GM12891 (cell line): ENCODE measurements around the gene CDC25B. TPM values are rescaled to one million over a fixed set of nuclear protein-coding genes. Genes with fewer than 3 reads are reported as not detected.

Experiments used
- DNase-seq: peaks from one replicate; pipeline ENCODE4 v3.0.0; 2011; ENCODE audit warnings: low spot score; ENCODE audit not compliant: insufficient read length
- FAIRE-seq: peaks from 2 replicates; lab custom pipeline; 2011; peaks lifted over from hg19 to GRCh38; lab: Jason Lieb, UNC
- PAX5 ChIP-seq: IDR thresholded peaks from 2 replicates; pipeline ENCODE4 v1.6.1; 2011; ENCODE audit warnings: low read length, moderate library complexity, mild to moderate bottlenecking; ENCODE audit not compliant: insufficient read depth, severe bottlenecking
- POLR2A ChIP-seq: IDR thresholded peaks from 2 replicates; pipeline ENCODE4 v1.6.1; 2011; ENCODE audit warnings: low read depth, low read length, control low read depth
- POLR2AphosphoS5 ChIP-seq: IDR thresholded peaks from 2 replicates; pipeline ENCODE4 v1.6.1; 2011; ENCODE audit warnings: low read depth, low read length, control low read depth
- POU2F2 ChIP-seq: IDR thresholded peaks from 2 replicates; pipeline ENCODE4 v1.6.1; 2011; ENCODE audit warnings: low read depth, mild to moderate bottlenecking, control low read depth, low read length, moderate library complexity
- SPI1 ChIP-seq: IDR thresholded peaks from 2 replicates; pipeline ENCODE4 v1.6.1; 2011; ENCODE audit warnings: low read depth, low read length, control low read depth
- TAF1 ChIP-seq: IDR thresholded peaks from 2 replicates; pipeline ENCODE4 v1.6.1; 2011; ENCODE audit warnings: low read depth, low read length, control low read depth
- polyA plus RNA-seq: library from polyadenylated mRNA; unstranded; fragments of >200 nt; gene quantifications from one replicate; pipeline ENCODE4 v1.2.1, GENCODE V29; 2012; ENCODE audit warnings: low read depth, missing spikeins, inconsistent platforms; ENCODE audit not compliant: missing spikeins

CDC25B gene
- 20.1 TPM for polyA plus RNA-seq

DNA sequence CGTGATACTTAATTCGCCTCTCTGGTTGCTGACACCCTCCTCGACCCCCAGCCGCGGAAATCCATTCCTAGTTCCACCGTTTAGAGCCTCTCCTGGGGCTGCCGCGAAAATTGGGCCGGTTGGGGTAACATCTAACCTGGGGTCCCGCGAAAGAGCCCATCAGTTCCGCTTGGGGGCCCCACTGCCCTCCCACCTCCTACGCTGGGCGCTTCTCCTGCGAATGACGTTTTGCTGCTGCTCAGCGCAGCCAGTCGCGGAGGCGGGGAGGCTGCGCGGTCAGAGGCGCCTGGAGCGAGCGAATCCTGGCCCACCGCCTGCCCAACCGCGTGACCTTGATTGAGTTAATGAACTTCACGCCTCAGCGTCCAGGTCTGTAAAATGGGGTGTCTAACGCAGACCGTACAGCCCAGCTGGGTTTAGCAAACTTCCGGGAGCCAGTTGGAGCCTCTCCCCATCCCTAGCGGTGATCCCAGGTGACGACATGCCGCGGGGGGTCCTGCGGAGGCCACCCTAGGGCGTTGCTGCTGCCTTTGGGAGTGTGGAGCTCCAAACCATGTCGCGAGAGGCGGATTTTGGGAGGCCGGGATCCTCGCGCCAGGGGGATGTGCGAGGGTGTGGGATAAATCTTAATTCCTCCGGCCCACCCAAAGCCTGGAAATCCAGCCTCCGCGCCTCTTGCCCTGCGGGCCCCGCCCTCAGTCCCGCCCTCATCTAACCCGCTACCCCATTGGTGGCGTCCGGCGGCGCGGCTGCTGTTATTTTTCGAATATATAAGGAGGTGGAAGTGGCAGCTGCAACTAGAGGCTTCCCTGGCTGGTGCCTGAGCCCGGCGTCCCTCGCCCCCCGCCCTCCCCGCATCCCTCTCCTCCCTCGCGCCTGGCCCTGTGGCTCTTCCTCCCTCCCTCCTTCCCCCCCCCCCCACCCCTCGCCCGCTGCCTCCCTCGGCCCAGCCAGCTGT, at the start of gene CDC25B:
TSS of gene CDC25B (plus strand) at position 800 of the 958 bp plus-strand sequence. CDS start 222 bp downstream, outside the sequence.
- DNase-seq (peak; percentile 91), FAIRE-seq (peak; percentile 96)

GRCh38 chr20:3747471-3747870, 48.6 kb upstream of the CDC25B start:
- TF ChIP-seq POLR2A, result no peak
- no peak for TF ChIP-seq POLR2AphosphoS5
- no peak for TF ChIP-seq POU2F2
- TF ChIP-seq TAF1, result no peak
- no peak for TF ChIP-seq PAX5
- no peak for TF ChIP-seq SPI1
- FAIRE-seq, result no peak
- DNase-seq, result no peak

More for the DNA sequence above, at the start of gene CDC25B:
- TF ChIP-seq PAX5 (peak; percentile 43), POU2F2 (no peak), SPI1 (no peak), TAF1 (peak; percentile 41; the same call in 1 of the 2 replicates), POLR2AphosphoS5 (no peak), POLR2A (peak; percentile 46)

- FAIRE-seq (no peak), DNase-seq (no peak)
Measured at GRCh38 chr20:3748073-3748472, 48.0 kb upstream of the CDC25B start.

GRCh38 chr20:3749087-3749688, 46.9 kb upstream of the CDC25B start:
- TF ChIP-seq PAX5, result no peak
- TF ChIP-seq POLR2AphosphoS5, result no peak
- no peak for TF ChIP-seq POLR2A
- no peak for DNase-seq
- no peak for FAIRE-seq

More at GRCh38 chr20:3748073-3748472, 48.0 kb upstream of the CDC25B start:
- TF ChIP-seq TAF1 (no peak), PAX5 (no peak), POLR2A (no peak), POU2F2 (no peak), POLR2AphosphoS5 (no peak), SPI1 (no peak)

- FAIRE-seq, result no peak
Measured at GRCh38 chr20:3749689-3750531, 46.2 kb upstream of the CDC25B start.

GRCh38 chr20:3751305-3751674, 44.8 kb upstream of the CDC25B start:
- FAIRE-seq, result no peak
- no peak for TF ChIP-seq SPI1
- TF ChIP-seq PAX5, result no peak
- TF ChIP-seq TAF1, result no peak
- no peak for TF ChIP-seq POLR2AphosphoS5
- TF ChIP-seq POLR2A, result no peak
- no peak for TF ChIP-seq POU2F2
- no peak for DNase-seq

More at GRCh38 chr20:3749689-3750531, 46.2 kb upstream of the CDC25B start:
- TF ChIP-seq SPI1 (no peak), POLR2AphosphoS5 (no peak), TAF1 (no peak), PAX5 (no peak), POU2F2 (no peak), POLR2A (no peak)
- peak; percentile 68 for DNase-seq

DNA sequence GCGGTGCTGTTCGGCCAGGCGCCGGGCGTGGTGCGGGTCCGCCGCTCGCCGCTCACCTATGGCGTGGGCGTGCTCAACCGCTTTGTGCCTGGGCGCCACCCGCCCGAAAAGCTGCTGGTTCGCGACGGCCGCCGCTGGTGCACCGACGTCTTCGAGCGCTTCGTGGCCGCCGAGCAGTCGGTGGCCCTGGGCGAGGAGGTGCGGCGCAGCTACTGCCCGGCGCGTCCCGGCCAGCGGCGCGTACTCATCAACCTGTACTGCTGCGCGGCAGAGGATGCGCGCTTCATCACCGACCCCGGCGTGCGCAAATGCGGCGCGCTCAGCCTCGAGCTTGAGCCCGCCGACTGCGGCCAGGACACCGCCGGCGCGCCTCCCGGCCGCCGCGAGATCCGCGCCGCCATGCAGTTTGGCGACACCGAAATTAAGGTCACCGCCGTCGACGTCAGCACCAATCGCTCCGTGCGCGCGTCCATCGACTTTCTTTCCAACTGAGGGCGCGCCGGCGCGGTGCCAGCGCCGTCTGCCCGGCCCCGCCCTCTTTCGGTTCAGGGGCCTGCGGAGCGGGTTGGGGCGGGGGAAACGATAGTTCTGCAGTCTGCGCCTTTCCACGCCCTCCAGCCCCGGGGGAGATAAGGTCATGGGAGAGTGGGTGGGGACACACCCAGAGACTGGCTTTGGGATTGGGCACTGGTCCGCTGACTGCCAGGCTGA, 44.3 kb upstream of the CDC25B start:
- FAIRE-seq (no peak), DNase-seq (no peak)
- no peak for TF ChIP-seq SPI1
- TF ChIP-seq POLR2AphosphoS5, result no peak
- no peak for TF ChIP-seq POLR2A
- TF ChIP-seq PAX5, result no peak
- no peak for TF ChIP-seq TAF1
- no peak for TF ChIP-seq POU2F2

DNA sequence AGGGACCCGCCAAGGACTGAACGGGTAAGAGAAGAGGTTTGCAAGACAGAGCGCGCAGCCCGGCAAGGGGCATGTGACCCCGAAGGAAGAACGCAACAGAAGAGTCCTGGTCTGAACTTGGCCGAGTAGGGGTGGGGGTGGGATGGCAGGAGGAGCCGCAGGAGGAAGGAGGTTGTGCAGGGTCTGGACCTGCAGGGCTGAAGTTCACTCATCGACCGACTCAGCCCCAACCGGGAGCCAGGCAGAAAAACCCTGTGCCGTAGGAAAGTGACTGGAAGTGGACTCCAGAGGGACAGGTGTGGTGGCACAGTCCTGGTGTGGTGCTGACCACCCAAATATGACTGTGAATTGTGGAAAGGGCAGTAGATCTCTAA, 43.7 kb upstream of the CDC25B start:
- no peak for DNase-seq
- TF ChIP-seq TAF1 (no peak), POLR2AphosphoS5 (no peak), SPI1 (no peak), POLR2A (no peak), PAX5 (no peak), POU2F2 (no peak)
- no peak for FAIRE-seq
